ENCODE results near the gene PCSK5. TPM values are rescaled to one million over a fixed set of nuclear protein-coding genes. Genes with fewer than 3 reads are reported as not detected.
"Not testable (repeated sequence)": the region's sequence is repeated elsewhere in the genome, so short reads cannot be mapped to it uniquely, and the experiment has no call there.

PCSK5 gene
- total RNA-seq, 1 donor from 2014 or later: 57.4 TPM

DNA sequence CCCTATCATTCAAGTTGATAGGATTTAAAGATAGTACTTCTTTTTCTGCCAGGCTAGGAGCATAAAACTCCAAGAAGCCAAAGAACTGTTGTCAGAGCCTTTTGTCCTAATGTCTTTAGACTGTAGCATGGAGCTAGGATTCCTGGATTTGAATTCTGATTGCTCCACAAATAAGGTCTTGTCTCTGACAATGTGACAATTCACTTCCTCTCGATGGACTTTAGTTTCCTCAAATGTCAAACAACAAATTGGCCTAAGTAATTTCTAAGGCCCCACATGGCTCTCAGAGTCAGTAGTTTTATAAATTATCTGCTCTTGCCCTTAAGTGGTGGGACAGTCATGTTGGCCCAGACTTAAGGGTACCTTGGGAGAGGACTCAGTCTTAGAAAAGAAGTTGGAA is 467.1 kb downstream of the PCSK5 start:
- DNase-seq (ENCODE audit: low read depth): no peak

- DNase-seq (ENCODE audit: low read depth): no peak
Measured at GRCh38 chr9:76358628-76359280, 468.3 kb downstream of the PCSK5 start.

- no peak for DNase-seq (ENCODE audit: low read depth)
Measured at GRCh38 chr9:76359365-76359764, 468.9 kb downstream of the PCSK5 start.

- no peak for DNase-seq (ENCODE audit: low read depth)
Measured at GRCh38 chr9:76359766-76360165, 469.3 kb downstream of the PCSK5 start.

GRCh38 chr9:76362332-76363031 is 472.0 kb downstream of the PCSK5 start:
- DNase-seq (ENCODE audit: low read depth): not testable (repeated sequence)

- DNase-seq (ENCODE audit: low read depth): no peak
Measured at GRCh38 chr9:76363032-76363395, 472.5 kb downstream of the PCSK5 start.

DNA sequence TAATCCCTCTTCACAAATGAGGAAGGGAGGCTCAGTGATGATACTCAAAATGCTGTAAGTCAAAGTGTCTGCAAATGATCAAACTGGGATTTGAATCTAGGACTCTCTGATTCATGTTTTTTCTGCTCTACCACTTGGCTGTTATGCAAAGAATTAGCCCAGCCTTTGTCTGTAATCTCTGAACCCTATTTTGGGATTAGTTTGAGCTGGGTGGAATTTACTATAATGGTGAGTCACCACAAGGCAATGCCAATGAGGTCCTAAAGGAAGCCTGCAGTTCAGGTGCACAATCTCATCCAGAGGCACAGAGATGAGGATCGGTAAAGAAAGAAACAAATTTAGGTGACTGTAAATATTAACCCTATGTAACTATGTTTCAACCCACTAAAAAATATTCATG is 474.6 kb downstream of the PCSK5 start:
- peak; percentile 96 for DNase-seq (ENCODE audit: low read depth)

DNA sequence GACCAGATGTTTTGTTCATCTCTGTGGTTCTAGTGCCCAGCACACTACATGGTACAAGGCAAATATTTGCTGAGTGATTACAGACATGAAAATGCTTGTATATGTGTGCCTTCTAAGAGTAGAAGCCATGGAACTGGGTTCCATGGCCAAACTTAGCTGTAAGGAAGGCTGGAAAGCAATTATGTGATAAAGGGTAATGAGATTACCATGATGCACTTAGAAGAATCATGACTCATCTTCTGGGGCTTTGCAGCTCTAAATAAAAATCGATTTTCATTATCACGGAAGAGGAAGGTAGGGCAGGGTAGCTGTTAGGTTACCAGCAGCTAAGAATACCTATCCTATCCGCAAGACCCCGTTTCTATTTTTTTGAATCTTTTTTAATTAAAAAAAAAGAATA is 475.8 kb downstream of the PCSK5 start:
- no peak for DNase-seq (ENCODE audit: low read depth)

DNA sequence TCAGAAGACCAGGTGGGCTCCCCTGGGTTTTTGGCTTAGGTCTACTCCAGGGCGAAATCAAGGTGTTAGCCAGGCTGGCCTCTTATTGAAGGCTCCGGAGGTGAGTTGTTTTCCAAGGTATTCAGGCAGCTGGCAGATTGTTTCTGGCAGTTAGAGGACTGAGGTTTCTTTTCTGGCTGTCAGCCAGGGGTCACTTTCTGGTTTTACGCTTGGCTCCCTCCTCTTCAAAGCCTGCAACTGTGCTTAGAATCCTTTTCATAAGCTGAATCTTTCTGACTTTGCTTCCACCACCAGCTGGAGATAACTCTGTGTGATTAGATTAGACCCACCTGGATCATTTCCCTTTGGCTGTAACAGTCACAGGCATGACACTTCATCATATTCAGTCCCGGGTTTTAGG is 479.1 kb downstream of the PCSK5 start:
- peak; percentile 95 for DNase-seq (ENCODE audit: low read depth)

DNA sequence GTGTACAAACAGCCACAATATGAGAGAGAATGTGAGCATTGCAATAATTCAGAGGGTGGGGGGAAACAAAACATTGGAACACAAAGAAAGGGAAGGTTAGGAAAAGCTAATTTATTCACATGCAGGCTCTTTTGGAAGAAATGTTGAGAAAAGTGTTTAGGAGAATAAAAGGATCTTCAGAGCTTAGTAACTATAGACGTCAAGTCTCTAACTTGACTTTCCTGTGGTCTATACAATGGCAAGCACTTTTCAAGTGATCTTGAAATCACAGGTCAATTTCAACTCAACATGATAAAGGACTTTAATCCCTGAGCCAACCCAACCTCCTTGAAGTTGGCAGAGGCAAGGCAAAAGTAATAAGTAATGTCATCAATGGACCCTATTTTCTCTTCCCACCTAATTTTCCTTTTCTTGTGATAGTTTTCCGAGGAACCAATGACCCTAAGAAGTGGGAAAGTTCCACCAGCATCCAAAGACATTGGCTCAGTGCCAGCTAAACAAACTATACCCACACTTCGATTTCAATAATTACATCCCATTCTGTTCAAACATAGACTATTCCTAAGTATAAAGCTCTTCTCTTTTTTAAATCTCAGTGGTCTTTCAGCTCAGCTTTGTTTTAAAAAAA is 480.0 kb downstream of the PCSK5 start:
- DNase-seq (ENCODE audit: low read depth): no peak

- DNase-seq (ENCODE audit: low read depth): peak; percentile 71
Measured at GRCh38 chr9:76371901-76372300, 481.4 kb downstream of the PCSK5 start.

DNA sequence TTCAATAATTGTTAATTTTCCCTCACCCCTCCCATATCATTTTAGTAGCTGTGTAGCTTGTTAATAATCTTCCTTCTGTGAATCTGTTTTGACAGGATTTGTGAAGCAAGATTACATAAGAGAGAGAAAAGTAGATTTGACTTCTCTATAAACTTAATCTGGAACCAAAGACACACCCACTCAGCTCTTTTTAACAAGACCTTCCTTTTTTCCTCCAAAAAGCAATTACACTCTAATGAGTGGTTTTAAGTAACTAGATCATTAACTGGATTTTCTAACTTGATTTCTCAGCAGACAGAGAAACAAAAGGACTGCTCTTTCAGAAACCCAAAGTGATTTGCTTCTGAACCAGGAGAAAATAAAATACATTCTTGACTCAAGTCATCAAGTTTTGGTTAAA is 481.9 kb downstream of the PCSK5 start:
- DNase-seq (ENCODE audit: low read depth): peak; percentile 72

DNA sequence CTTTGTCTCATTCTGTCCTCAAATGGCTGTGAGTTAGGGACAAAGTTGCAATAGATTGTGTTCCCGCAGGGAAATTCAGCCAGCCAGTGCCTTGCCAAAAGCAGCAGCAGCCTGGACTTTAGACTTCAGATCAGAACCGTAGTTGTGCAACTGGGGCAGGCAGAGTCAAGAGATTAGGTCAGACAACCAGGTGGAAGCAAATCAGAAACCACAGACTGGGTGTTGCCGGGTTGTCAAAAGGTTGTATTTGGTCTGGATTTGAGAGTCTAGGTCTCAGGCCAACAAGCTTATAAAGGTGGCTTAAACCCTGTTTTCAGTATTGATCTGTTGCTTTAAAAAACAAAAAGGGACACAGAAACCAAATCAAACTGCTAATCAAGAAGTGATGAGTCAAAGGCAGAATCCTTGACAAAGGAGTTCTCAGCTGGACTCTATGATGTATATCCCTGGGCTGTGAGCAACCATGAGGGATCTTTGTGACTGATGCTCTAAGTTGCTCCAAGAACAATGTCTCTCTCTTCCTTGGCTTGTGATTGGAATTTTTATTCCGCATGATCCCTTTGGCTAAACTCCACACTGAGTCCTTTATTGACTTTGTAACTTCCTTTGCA is 482.8 kb downstream of the PCSK5 start:
- peak; percentile 80 for DNase-seq (ENCODE audit: low read depth)

- no peak for DNase-seq (ENCODE audit: low read depth)
Measured at GRCh38 chr9:76373784-76374474, 483.5 kb downstream of the PCSK5 start.

GRCh38 chr9:76374783-76375559 is 484.5 kb downstream of the PCSK5 start:
- DNase-seq (ENCODE audit: low read depth): peak; percentile 97

DNA sequence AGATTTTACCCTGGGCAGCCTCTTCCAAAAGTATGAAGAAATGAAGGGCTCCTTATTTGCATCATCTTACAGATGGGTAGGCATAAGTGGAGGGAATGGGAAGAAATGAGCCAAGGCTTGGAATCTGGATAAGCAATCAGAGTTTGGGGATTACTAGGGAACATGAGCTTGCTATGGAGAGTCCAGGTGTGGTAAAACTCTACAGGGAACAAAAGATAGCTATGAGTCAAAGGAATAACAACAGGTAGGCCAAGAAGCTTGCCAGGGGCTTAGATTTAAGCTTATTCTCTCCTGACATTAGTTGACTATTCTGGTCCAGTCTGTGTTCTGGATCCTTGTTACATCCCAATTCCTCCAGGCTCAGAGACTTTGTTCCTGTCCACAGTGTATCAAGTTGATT is 487.3 kb downstream of the PCSK5 start:
- DNase-seq (ENCODE audit: low read depth): no peak

GRCh38 chr9:76378367-76379073 is 488.0 kb downstream of the PCSK5 start:
- no peak for DNase-seq (ENCODE audit: low read depth)

DNA sequence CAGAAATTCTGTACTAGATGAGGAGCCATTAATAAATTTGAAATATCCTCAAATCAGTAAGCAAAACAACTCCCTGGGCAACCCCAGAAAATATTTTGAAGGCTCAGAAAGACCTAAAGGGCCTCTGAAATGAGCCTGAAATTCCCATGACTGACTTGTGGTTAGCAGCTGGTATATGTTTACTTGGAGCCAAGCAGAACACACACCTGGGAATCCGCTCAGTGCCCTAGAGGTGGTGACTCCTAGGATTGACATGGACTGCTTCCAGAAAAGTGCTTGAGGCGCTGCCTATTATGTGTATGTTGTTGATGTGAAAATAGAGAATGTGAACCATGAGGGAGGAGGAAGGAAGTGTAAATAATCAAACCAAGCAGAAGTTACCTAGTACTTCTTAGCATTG is 489.0 kb downstream of the PCSK5 start:
- DNase-seq (ENCODE audit: low read depth): peak; percentile 99

- DNase-seq (ENCODE audit: low read depth): no peak
Measured at GRCh38 chr9:76390656-76391055, 500.2 kb downstream of the PCSK5 start.

GRCh38 chr9:76394195-76394959 is 503.9 kb downstream of the PCSK5 start, which contains the start of gene RFK:
Gene RFK (minus strand): TSS chr9:76394426. CDS start chr9:76394171, 255 bp downstream.
- DNase-seq (ENCODE audit: low read depth): peak; percentile 73

All from renal cortical epithelial cell (primary cell).